Measurements from ENCODE around the gene KBTBD8.

Gene KBTBD8

DNA sequence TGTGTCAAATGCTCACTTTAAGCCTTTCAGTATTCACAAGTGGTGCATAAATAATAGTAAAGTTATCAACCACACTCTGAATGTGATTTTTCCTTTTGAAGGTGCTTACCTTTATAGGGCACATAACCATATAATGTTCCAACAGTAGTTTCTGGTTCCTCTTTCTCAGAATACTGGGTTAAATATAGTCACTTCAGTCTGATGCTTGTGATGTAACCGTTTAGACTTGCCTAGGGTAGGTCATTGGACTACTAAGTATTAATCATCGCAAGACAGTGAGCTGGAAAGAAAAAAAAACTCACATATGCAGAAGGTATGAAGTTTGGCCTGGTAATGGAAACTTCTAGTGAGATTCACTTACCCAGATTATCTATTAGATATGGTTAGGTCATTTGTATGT is 1.9 kb downstream of the KBTBD8 start:
- DNase-seq, result no peak

DNA sequence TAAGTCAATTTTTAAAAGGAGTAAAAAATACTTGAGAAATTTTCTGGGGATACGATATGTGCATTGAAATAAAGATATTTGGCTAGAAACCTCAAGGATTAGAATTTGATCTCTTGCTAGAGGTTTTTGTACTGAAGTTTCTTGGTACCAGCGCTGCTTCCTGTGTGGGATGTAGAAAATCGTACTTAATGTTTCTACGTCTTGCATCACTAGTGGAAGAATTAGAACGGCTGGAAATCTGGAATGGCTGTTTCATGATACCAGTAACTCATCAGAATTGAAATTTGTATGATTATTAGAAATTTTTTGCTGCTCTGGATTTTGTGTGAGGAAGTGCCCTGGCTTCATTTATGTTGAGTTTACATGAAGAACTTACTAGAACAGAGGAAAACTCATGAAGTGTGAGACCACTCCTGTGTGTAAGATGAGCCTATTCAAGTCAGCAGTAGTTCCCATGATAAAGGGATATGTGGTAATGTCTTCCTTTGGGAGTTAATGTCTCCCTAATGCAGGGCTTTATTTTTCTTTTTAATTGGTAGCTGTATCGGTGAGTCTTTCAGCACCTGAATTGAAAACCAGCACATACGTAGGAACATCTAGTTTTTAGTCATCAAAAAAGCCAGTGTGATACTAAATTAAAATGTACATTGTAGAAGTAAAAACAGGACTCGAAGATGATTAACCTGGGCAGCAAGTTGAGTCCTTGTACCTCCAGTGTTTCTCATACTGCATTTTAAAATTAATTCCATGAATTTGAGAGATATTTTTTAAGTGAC is 3.2 kb downstream of the KBTBD8 start:
- DNase-seq, result no peak

DNA sequence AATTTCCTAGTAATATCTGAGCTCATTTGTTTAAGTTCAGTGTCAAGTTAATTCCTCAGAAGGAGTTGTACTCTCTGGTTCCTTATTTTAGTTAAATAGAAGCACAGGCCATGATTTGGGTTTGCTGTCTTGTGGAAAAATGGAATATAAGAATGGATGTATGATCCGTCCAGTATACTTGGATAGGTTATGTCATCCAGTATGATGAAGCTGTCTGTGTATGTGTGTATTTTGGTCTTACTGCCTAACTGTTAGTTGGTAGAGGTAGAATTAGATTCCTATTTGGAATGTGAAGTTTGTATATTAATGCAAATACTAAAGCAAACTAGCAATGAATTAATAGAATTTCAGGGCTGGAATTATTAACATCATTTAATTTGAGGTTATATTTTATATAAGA is 7.9 kb downstream of the KBTBD8 start:
- DNase-seq, result no peak

DNA sequence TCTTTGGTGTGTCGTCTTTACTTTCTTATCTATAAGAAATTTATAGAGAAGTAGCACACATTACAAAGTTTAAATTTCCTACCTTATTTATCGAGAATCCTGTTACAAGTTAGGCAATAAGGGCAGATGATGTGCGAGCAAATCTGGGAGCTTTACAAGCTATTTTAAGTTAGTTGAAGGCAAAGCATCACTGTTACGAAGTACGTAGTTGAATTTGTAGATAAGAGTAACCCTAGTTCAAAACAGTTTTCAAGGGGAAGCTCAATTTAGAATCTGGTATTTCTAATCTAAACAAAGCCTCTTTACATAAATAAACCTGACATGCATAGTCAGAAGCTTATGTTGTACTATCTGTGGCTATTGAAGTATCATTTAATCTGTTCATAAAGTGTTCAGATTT is 8.4 kb downstream of the KBTBD8 start:
- no peak for DNase-seq

DNA sequence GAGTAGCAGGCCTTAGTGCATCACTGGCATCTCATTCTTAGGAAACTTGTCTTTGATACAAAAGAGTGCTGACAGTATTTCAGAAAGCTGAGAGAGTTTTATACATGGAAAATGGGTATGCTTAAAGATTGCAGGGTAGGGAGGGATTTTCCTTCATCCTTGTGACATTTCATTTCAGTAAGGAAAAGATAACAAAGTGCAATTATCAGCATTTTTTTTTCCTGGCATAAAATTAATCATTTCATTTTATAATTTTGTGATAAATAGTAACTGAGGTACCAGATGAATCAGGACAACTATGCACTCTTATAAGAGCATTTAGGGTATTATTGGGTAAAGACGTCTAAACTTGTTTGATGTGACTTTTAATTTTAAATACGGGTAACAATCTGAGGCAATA is 10.3 kb downstream of the KBTBD8 start:
- no peak for DNase-seq

DNA sequence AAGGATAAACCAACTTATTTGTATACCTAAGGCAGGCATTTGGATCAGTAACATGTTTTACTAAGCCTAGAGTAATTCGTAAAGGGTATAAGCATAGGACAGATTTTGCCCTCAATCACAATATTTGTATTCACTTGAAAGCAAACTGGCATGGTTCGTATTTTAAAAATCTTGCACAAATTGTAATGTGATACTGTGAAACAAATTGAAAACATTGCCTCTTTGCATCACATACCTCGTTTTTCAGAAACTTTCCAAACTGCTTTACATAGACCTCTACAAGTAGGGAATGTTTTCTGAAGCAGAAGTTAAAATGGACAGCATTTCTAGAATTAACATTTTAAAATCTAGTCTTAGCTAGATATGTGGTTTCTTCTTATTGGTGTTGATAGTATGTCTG is 11.6 kb downstream of the KBTBD8 start:
- no peak for DNase-seq

- no peak for DNase-seq
Observed at GRCh38 chr3:67011414-67012131, 13.5 kb downstream of the KBTBD8 start.

DNA sequence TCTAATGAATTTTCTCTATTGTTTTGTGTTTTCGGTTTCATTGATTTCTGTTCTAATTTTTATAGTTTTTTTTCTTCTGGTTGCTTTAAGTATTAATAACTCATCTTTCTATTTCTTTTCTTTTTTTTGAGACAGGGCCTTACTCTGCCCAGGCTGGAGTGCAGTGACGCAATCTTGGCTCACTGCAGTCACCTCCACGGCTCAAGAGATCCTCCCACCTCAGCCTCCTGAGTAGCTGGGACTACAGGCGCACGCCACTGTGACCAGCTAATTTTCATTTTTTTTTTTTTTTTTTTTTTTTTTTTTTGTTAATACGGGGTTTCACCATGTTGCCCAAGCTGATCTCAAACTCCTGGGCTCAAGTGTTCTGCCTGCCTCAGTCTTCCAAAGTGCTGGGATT is 14.5 kb downstream of the KBTBD8 start:
- DNase-seq, result no peak

DNA sequence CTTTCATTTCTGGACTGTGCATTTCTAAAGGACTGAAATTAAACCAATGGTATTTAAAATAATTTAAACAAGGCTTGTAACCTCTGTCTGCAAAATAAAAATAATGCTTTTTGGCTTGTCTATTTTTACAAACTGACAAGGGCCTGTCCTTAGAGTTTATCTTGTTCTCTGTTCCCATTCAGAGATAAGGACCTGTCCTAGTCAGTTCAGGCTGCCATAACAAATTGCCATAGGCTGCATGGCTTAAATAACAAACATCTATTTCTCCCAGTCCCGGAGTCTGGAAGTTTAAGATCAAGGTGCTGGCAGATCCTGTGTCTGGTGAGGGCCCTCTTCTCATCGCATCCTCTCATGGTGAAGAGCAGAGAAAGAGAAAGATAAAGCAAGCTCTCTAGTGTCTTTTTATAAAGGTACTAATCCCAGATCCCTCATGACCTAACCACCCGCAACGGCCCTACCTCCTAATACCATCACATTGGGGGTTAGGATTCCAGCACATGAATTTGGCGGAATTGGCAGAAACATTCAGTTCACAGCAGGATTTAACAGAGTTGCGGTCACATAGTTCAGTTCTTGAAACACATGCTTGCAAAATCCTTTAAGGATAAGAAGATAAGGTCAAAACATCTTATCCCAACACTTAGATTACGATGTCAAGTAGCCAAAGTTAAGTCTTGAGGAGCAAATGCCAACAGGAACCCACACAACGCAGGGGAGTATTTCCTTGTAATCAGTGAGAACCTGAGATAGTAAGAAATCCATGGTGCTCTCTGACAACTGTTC is 17.8 kb downstream of the KBTBD8 start:
- DNase-seq, result no peak

- no peak for DNase-seq
Observed at GRCh38 chr3:67016522-67017080, 18.5 kb downstream of the KBTBD8 start.

- no peak for DNase-seq
Observed at GRCh38 chr3:67017211-67017610, 19.1 kb downstream of the KBTBD8 start.

DNA sequence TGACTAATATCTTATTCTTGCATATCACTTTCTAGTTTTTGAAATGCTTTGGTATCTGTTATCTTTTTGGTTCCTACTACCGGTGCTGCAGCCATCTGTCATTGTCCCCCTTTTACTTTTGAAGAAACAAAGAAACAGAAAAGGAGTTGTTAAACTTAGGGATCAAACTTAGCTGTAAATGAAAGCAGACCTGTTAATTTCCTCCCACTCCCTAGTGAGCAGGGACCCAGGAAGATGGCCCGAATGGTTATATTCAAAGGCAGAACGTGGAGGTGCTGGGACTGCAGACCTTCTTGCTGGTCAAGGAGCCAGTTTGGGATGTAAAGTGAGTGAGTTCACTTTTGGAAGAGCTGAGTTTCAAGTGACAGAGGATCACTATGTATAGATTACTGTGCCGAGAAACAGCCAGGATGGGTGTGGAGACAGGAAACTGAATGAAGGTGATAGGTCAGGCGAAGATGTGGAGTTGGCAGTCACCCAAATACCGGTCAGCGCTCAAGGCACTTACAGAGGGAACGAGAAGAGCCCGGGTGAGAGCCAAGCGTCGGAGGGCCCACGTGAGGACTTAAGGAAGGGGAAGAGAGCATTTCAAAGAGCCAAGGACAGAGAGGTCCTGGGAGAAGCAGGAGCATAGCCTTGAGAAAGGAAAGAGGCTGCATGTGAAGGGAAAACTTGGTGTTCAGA is 20.1 kb downstream of the KBTBD8 start:
- DNase-seq, result no peak

- no peak for DNase-seq
Observed at GRCh38 chr3:67018789-67019526, 20.9 kb downstream of the KBTBD8 start.

GRCh38 chr3:67028001-67028784 is 30.1 kb downstream of the KBTBD8 start:
- DNase-seq, result no peak

GRCh38 chr3:67030785-67031740 is 33.0 kb downstream of the KBTBD8 start:
- DNase-seq, result no peak

GRCh38 chr3:67031986-67032385 is 33.9 kb downstream of the KBTBD8 start:
- no peak for DNase-seq

DNA sequence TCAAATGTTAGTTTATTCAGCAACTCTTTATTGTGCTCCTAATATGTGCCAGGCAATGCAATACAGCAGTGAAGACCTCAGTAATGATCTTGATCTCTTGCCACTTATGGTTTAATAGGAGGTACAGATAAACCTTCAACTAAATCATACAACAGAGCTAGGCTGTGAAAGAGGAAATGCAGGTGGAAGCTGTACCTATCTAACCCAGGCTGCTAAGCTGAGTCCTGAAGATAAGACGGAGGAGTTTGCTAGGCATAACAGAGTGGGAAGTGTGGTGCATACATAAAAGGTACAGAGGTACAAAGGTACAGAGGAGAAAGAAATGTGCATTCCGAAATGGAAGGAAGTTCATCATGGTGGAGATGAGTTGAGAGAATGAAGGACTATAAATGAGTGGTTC is 35.0 kb downstream of the KBTBD8 start:
- no peak for DNase-seq

GRCh38 chr3:67034371-67034770 is 36.3 kb downstream of the KBTBD8 start:
- no peak for DNase-seq

DNA sequence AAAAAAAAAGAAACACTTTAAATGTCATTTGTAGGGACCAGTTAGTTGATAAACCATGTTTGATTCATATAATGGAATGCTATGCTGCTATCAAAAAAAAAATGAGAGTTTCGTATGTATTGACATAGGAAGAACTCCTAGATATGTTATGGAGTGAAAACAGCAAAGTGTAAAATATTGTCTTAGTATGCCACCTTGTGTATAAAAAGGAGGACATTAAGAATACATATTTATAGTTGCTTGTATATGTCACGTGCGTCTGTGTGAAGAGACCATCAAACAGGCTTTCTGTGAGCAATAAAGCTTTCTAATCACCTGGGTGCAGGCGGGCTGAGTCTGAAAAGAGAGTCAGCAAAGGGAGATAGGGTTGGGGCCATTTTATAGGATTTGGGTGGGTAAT is 39.5 kb downstream of the KBTBD8 start:
- DNase-seq, result no peak

DNA sequence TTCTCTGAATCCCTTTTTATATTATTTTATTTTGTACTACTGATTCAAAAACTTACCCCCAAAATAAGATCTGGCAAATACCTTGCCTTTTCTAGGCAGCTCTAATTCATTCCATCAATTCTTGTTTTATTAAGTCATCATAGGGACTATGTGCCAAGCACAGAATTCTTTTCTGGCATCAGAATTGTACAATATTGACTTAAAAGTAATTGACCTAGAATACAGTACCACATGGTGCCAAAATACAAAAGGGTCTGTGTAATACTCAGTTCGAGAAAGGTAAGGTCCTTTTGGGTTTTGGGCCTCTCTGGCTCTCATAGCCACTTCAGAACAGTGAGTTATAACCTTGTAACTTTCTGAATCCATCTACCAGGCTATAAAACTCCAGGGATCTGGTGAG is 46.2 kb downstream of the KBTBD8 start:
- no peak for DNase-seq
